Gastroesophageal sphincter (tissue), 3 donors: Measurements from ENCODE around the gene CTSE.

Experiments
- POLR2A ChIP-seq, 2 donors: fragments of 450-650 bp; IDR thresholded peaks; one replicate each; pipeline ENCODE4 v1.6.1; 2017; ENCODE audit warnings: antibody characterized with exemption in 2 of 2, mild to moderate bottlenecking in 2 of 2, moderate library complexity in 1 of 2
- POLR2AphosphoS5 ChIP-seq: sonication (generic); formaldehyde crosslinking; IDR thresholded peaks from one replicate; pipeline ENCODE4 v1.6.1; 2017; ENCODE audit warnings: antibody characterized with exemption
- TF ChIP-seq, protein P1 (sequence below), 4 experiments: fragments of 200-600 bp in 2 of 4; fragments of 450-650 bp in 2 of 4; sonication (generic) in 1 of 4; IDR thresholded peaks; one replicate each; pipeline ENCODE4 v1.5.1; 2017 to 2019; ENCODE audit warnings: antibody characterized with exemption in 4 of 4, mild to moderate bottlenecking in 2 of 4, moderate library complexity in 2 of 4

DNA sequence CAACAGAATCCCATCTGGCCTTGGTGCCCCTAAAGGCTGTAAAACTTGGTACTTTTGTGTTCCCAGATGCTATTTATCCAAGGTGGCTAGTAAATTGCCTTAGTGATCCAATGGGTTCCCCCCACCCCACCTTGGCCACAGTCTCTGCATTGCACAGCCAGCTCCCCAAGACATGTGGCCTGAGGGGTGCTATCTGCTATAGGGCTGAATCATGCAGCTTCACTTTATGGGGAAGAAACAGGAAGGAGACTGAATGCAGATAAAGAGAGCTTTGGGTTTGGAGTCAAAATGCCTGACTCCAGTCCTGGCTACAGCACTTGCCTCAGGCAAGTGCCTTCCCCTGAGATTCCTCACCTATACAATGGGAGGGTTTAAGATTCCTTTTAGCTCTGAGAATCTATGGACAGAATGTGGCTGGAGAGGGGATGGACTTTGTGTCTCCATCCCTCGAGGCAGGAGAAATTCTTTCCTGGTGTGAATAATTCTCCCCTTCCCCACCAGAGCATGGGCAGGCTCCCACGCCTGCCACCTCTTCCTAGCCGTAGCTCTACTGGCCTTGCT is 35.7 kb upstream of the CTSE start:
- TF ChIP-seq, protein P1, sequence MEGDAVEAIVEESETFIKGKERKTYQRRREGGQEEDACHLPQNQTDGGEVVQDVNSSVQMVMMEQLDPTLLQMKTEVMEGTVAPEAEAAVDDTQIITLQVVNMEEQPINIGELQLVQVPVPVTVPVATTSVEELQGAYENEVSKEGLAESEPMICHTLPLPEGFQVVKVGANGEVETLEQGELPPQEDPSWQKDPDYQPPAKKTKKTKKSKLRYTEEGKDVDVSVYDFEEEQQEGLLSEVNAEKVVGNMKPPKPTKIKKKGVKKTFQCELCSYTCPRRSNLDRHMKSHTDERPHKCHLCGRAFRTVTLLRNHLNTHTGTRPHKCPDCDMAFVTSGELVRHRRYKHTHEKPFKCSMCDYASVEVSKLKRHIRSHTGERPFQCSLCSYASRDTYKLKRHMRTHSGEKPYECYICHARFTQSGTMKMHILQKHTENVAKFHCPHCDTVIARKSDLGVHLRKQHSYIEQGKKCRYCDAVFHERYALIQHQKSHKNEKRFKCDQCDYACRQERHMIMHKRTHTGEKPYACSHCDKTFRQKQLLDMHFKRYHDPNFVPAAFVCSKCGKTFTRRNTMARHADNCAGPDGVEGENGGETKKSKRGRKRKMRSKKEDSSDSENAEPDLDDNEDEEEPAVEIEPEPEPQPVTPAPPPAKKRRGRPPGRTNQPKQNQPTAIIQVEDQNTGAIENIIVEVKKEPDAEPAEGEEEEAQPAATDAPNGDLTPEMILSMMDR (IDR thresholded peaks at IDR 0.05) = no peak
- TF ChIP-seq POLR2AphosphoS5 (no peak), POLR2A (IDR thresholded peaks at IDR 0.05) (no peak)
